Heart left ventricle (tissue), 13 donors: ENCODE results near the gene RNF121.

Experiments
- CTCF ChIP-seq, 12 donors: fragments of 200-600 bp; sonication (generic) in 4 of 12; IDR thresholded peaks; one replicate each; pipeline versions ENCODE4 v1.5.0 to v1.8.0; 2018 to 2022; ENCODE audit warnings: antibody characterized with exemption in 12 of 12, mild to moderate bottlenecking in 5 of 12
- POLR2A ChIP-seq, 2 donors: fragments of 450-650 bp; IDR thresholded peaks; one replicate each; pipeline ENCODE4 v1.6.1; 2017; ENCODE audit warnings: antibody characterized with exemption in 2 of 2, mild to moderate bottlenecking in 2 of 2, moderate library complexity in 2 of 2
- donor health status: ischemic (EF 13 %, LVEDD 7.1; RV severe dilation, severe dysfunction).
- donor health status: DM: no; HTN: yes; CAD: no.
- donor health status: DM: no; HTN: no; CAD: no.
- donor health status: ischemic (EF 25% LVEDD 6.9; RV normal size, moderate dysfunction).
- donor health status: ischemic (EF 25% LVEDD 5.7; RV mildly dilated, moderate dysfunction).
- donor health status: ischemic (EF 35%, LVEDD 5.7; RV mildly dilated, moderate dysfunction).
- donor health status: nonischemic (EF 11% LVEDD 7.7; RV severe dilation, severe dysfunction).
- donor health status: DM: yes; HTN: yes; CAD: no.
- donor health status: PGD.
- donor health status: ischemic (EF 29% LVEDD 5.4; RV normal size, mild dysfunction).
- donor health status: nonischemic (EF 23%, LVEDD 6.1; RV moderate dilation, normal function).

- TF ChIP-seq CTCF (IDR thresholded peaks at IDR 0.05), result no peak
- no peak for TF ChIP-seq POLR2A (IDR thresholded peaks at IDR 0.05)
Measured at GRCh38 chr11:71895961-71896360, 32.9 kb upstream of the RNF121 start.
